ENCODE measurements around the gene GDF15.

Gene GDF15

DNA sequence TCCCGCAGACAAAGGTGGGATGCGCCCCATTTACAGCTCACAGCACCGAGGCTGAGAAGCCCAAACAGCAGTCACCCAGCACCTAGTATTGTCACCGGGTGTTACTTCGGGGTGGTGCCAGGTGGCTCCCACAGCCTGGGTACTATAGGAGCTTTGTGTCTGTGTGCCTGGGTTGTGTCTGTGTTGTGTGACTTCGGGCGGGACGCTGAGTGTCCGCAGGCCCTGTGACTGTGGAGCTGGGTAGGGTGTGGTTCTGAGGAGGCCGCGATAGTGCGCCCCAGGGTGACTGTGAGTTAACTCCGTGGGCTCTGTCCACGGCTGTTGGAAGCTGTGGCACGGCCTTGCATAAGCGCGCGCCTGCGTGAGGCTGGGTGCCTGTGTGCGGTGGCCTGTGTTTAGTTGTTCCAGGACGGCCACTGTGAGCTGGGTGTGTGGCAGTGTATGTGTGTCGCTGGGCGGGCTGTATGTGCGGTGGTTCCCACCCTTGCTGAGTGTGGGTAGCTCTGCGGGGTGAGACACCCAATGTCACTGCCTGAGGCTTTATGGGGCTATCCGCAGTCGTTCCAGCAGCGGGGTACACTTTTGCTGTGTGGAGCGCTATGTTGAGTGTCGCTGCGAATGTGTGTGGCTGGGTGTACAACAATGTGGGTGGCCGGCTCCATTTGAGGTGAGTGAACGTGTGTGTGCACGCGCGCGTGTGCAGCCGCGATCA, 32.7 kb downstream of the GDF15 start:
- H3K27ac Mint-ChIP-seq: peak overlapping the region; percentile 79

DNA sequence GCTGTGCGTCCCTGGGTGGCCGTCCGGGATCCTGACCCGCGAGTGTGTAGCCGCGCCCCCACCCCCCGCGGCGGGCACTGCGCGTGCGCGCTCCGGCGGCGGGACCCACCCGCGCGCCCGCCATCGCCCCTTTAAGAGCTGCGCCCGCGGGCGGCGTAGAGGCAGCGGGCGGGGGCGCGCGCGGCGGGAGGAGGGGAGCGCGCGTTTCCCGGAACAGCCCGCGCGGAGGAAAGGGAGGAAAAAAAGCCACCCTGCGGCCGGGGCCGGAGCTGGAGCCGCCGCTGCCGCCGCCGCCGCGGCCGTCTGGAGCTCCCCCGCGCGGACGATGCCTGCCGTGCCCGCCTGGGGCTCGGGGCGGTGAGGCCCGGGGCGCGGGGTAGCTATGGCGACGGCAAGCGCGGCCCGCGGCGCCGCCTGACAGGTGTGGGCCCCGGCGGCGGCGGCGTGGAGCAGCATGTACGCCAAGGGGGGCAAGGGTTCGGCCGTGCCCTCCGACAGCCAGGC, 33.3 kb downstream of the GDF15 start, which contains the start of gene SSBP4:
SSBP4 (plus strand) TSS at position 204 of the 504 bp plus-strand sequence; CDS start at position 455, 251 bp downstream.
- peaks cover 12% of the 10 kb centered on the region for H3K27me3 Mint-ChIP-seq
- peaks cover 66% of the 10 kb centered on the region for H3K4me1 Mint-ChIP-seq
- peak within 1 kb of the TSS; percentile 94 for H3K4me3 Mint-ChIP-seq
- no peaks in the 10 kb centered on the region for H3K36me3 Mint-ChIP-seq
- H3K27ac Mint-ChIP-seq: peak within 1 kb of the TSS; percentile 79
- H3K9me3 Mint-ChIP-seq: no peaks in the 10 kb centered on the region

More for the DNA sequence above, 32.7 kb downstream of the GDF15 start:
- H3K4me3 Mint-ChIP-seq: peak overlapping the region; percentile 86
- H3K4me1 Mint-ChIP-seq: peaks cover 70% of the 10 kb centered on the region
- H3K9me3 Mint-ChIP-seq: no peaks in the 10 kb centered on the region
- H3K36me3 Mint-ChIP-seq: no peaks in the 10 kb centered on the region
- H3K27me3 Mint-ChIP-seq: peaks cover 12% of the 10 kb centered on the region

DNA sequence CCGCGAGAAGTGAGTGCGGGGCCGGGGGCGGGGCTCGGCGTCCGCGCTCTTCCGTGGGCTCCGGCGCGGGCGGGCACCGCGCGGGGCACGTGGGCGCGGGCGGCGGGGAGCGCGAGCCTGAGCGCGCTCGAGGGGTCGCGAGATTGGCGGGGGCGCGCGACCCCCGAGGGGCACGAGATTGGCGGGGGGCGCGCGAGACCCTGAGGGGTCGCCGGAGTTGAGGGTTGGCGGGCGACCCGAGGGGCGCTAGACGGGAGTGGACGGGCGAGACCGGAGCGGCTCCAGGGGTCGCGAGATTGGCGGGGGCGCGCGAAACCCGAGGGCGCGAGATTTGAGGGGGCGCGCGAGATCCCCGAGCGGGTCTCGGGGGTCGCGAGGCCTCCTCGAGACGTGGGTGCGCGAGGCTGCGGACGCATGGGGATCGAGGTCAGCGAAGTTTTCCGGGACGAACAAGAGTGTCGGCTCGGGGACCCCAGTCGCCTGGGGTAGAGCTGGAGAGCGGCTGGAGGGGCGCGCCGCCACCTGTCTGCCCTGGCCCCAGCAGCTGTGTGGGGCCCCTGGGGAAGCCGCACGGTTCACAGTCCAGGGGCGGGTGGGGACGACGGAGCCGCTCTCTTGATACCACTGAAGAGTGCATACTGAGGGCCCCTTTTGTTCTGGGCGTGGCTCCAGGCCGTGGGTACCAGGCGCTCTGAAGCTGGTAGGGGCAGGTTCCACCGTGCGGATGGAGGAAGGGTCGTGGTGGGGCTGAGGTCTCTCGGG, 33.9 kb downstream of the GDF15 start:
- H3K4me3 Mint-ChIP-seq: peak overlapping the region; percentile 94
- no peaks in the 10 kb centered on the region for H3K36me3 Mint-ChIP-seq
- H3K27ac Mint-ChIP-seq: no peak overlapping the region
- H3K27me3 Mint-ChIP-seq: peaks cover 11% of the 10 kb centered on the region
- no peaks in the 10 kb centered on the region for H3K9me3 Mint-ChIP-seq
- H3K4me1 Mint-ChIP-seq: peaks cover 61% of the 10 kb centered on the region

DNA sequence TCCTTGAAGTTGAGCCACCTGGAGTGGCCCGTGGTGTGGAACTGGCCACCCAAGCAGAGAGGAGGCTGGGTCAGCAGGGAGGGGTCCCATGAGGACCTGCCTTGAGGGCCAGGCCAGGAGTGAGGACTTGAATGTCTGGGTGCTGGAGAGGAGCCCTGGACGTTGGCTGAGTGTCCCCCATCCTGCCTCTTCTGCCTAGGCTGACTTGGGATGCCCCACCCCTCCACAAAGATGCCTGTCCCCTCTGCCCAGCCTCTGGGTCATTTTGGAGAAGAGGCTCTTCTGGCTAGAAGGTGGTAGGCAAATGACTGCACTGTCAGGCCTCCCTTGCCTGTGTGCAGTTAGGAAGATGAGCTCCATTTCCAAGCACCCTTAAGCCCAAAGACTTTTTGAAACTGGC, 35.0 kb downstream of the GDF15 start:
- no peaks in the 10 kb centered on the region for H3K36me3 Mint-ChIP-seq
- H3K27ac Mint-ChIP-seq: no peak overlapping the region
- no peaks in the 10 kb centered on the region for H3K9me3 Mint-ChIP-seq
- peaks cover 61% of the 10 kb centered on the region for H3K4me1 Mint-ChIP-seq
- H3K27me3 Mint-ChIP-seq: peaks cover 9% of the 10 kb centered on the region
- H3K4me3 Mint-ChIP-seq: peak overlapping the region; percentile 94

DNA sequence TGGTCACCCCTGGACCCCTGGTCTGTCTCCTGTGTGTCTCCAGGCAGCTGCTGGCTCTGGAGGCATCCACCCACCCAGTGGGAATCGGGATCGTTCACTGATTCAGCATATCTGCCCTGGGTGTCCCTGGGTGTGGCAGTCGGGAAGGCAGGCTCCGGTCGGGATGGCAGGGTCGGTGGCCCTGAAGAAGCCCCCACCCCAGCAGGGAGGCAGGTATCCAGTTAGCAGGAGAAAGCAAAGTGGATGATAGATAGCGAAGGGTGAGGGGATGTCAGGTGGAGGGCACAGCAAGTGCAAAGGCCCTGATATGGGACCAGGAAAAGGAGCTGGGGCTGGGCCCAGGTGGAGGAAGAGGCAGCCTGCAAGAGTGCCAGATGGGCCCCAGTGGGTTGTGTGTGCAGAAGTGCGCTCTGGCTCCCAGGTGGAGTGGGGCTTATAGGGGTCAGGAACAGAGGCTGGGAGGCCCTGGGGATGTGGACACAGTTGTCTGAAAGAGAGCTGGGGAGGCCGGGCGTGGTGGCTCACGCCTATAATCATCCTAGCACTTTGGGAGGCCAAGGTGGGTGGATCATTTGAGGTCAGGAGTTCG, 35.5 kb downstream of the GDF15 start:
- Mint-ChIP-seq H3K9me3 (no peaks in the 10 kb centered on the region), H3K27ac (peak overlapping the region; percentile 55), H3K27me3 (peaks cover 6% of the 10 kb centered on the region), H3K4me1 (peaks cover 59% of the 10 kb centered on the region), H3K4me3 (peak overlapping the region; percentile 94), H3K36me3 (no peaks in the 10 kb centered on the region)

DNA sequence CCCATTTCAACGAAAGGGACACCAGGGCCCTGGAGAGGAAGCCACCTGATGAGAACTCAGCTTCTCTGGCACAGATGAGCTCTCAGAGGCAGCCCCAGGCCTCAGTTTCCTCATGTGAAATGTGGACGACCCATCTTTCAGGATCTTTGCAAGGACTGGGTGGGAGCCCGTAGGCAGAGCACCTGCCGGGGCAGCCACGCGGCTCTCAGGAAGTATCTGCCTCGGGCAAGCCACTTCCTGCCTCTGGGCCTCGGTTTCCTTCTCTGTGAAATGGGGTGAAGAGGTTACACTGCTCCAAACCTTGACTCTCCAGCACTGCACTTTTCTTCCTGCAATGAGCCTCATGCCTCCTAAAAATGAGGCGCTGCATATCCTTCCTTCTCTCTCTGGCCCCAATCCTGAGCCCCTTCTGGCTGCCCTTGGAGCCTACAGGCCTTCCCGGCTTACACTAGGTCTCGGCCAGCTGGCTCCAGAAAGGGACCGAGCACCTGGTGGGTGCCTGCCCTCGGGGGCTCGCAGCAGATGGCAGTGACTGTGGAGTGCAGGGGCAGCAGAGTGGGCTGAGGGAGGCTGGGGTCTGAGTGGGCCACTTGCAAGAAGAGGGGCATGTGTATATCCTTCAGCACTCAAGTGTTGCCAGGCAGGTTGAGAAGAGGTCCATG, 36.7 kb downstream of the GDF15 start:
- H3K27me3 Mint-ChIP-seq: peaks cover 2% of the 10 kb centered on the region
- no peaks in the 10 kb centered on the region for H3K36me3 Mint-ChIP-seq
- peaks cover 52% of the 10 kb centered on the region for H3K4me1 Mint-ChIP-seq
- H3K27ac Mint-ChIP-seq: no peak overlapping the region
- H3K4me3 Mint-ChIP-seq: no peak overlapping the region
- no peaks in the 10 kb centered on the region for H3K9me3 Mint-ChIP-seq

DNA sequence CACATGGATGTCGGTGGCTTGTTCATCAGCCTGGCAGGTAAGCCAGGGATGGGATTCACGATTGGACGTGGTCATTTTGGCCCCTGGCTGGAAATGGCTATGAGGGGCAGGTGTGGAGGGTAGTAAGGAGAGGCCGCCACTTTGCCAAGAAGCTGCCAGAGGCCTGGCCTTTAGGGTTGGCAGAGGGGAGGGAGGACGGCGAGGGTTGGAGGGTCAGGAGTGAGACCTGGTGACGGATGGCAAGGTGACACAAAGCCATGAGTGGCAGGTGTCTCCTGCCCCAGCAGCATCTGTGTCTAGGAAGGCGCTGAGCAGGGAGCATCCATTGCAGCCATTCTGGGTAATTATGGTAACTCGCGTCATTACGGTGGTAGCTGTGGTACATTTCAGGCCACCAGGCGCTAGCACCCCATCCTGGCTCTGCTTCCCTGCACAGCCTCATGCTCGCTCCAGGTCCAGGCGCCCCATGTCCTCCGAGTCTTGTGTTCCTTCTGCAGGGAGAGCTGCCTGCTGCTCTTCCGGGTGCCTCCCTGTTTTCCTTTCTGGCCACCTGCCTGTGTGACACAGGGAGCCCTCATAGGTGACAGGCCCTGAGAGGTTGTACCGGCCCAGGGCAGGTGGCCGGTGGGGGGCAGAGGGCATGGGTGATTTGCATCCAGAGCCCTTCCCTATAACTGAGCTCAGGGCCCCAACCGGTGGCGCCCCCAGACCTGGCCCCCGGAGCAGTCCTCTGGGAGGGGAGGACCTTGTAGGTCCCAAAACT, 37.5 kb downstream of the GDF15 start:
- no peak overlapping the region for H3K27ac Mint-ChIP-seq
- H3K36me3 Mint-ChIP-seq: no peaks in the 10 kb centered on the region
- no peaks in the 10 kb centered on the region for H3K9me3 Mint-ChIP-seq
- H3K27me3 Mint-ChIP-seq: no peaks in the 10 kb centered on the region
- H3K4me3 Mint-ChIP-seq: no peak overlapping the region
- H3K4me1 Mint-ChIP-seq: peaks cover 45% of the 10 kb centered on the region

DNA sequence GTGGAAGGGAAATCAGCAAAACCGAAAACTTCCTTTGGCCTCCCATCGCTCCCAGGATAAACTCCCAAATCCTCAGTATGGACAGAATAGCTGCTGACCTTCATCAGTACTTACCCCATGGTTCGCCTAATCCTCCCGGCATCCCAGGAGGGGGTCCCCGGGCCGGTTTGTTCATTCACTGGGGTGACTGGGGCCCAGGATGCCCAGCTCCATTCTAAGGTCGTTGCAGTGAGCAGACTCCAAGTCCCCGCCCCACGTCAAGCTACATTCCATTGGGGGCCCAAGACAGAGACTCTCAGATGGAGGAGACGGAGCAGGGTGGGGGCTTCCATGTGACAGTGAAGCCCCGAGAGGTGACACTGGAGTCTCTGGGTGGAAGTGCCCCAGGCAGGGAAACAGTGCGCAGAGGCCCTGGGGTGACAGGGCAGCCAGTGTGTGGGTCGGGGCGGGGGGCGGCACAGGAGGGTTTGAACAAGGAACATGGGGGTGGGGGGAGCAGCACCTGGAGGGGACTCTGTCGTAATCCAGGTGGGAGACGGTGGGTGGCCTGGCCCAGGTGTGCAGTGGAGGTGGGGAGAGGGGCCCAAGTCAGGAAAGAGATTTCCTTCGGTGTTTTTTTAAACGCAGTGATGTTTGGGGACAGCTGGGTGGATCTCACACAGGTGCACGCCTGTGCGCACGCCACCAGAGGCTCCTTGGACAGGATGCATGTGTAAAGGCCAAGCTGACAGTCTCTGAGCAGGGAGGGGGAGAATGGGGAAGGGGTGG, 38.3 kb downstream of the GDF15 start:
- H3K36me3 Mint-ChIP-seq: no peaks in the 10 kb centered on the region
- H3K4me1 Mint-ChIP-seq: peaks cover 40% of the 10 kb centered on the region
- H3K27ac Mint-ChIP-seq: no peak overlapping the region
- no peak overlapping the region for H3K4me3 Mint-ChIP-seq
- H3K9me3 Mint-ChIP-seq: no peaks in the 10 kb centered on the region
- no peaks in the 10 kb centered on the region for H3K27me3 Mint-ChIP-seq

DNA sequence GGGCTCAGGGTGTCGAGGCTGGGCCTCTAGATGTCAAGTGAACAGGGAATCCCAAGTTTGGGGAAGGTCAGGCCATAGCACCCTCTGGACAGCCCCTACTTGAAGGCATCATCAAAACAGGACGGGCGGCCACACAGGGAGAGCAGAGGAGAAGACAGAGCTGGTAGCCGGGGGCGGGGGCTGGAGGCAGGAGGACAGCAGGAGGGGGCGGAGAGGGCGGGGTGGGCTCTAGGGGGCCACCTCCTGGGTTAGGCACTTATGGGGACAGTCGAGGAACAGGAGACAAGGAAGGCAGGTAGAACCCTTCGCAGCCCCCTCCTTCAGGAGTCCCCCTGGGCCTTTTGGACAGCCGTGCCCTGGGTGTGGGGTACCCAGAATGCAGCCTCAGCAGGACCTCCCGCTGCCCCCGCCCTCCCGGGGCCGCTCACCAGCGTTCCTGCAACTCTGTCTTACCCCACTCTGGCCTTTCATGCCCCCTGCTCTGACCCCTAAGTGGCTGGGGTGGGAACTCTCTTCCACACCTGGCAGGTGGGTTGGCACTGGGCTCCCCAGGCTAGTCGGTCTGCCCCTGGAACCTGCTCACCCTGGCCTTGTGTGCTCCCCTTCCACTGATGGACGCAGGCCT, 39.0 kb downstream of the GDF15 start:
- no peak overlapping the region for H3K4me3 Mint-ChIP-seq
- no peaks in the 10 kb centered on the region for H3K36me3 Mint-ChIP-seq
- H3K27ac Mint-ChIP-seq: no peak overlapping the region
- H3K27me3 Mint-ChIP-seq: no peaks in the 10 kb centered on the region
- peaks cover 39% of the 10 kb centered on the region for H3K4me1 Mint-ChIP-seq
- H3K9me3 Mint-ChIP-seq: no peaks in the 10 kb centered on the region

DNA sequence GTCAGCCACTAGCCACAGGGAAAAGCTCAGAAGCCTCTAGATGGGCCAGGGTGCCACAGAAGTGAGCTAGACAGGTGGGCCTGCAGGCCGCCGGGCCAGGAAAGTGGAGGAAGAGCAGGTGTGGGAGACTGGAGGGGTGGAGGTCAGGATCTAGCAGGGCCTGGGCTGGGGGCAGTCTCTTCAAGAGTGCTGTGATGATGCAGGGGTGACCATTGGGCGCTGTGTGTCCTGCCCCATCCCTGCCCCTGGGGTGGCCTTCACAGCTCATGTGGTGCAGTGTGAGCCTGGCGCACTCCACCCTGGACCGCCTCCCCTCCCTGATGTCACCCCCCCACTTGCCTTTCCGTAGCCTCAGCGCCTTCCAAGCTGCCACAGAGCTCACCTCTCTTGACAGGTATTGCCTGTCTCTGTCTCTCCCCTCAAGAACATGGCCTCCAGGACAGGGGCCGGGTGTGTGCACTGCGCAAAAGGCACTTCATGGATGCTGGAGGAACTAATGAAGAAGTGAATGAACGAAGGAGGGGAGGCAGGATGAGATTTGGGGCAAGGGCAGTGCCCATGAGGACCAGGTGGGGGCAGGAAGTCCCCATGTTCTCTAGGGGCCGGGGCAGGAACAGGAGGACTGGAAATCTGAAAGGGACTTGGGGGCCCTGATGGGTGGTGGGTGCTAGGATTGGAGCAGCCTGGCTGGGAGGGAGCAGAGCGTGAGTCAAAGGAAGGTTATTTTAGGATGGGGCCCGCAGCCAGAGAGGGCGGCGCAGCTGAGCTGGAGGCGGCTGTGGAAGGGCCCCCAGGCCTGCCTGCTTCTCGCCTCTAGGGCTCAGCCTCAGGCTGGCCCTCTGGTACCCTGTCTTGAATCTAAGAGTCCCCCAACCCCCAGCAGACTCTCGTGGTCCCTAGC, 39.8 kb downstream of the GDF15 start:
- Mint-ChIP-seq H3K4me1 (peaks cover 35% of the 10 kb centered on the region), H3K36me3 (no peaks in the 10 kb centered on the region), H3K27me3 (no peaks in the 10 kb centered on the region), H3K4me3 (no peak overlapping the region), H3K27ac (no peak overlapping the region), H3K9me3 (no peaks in the 10 kb centered on the region)

DNA sequence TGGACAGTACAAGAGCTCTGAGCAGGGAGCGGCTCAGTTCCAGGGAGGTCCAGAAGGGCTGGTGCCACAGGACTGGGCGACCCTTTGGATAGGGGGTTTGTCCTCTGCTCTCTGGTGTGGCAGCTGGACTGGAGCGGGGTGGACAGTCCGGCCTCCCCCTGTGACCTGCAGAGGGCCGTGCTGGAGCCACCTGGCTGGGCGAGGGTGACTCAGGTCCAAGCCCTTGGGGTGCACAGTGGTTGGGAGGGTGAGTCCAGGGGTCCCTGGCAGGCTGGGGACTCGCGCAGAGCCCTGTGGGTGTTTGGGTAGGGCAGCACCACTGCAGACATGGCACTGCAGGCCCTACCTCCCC, 40.4 kb downstream of the GDF15 start:
- H3K9me3 Mint-ChIP-seq: no peaks in the 10 kb centered on the region
- peaks cover 29% of the 10 kb centered on the region for H3K4me1 Mint-ChIP-seq
- H3K4me3 Mint-ChIP-seq: no peak overlapping the region
- H3K36me3 Mint-ChIP-seq: no peaks in the 10 kb centered on the region
- no peak overlapping the region for H3K27ac Mint-ChIP-seq
- no peaks in the 10 kb centered on the region for H3K27me3 Mint-ChIP-seq

DNA sequence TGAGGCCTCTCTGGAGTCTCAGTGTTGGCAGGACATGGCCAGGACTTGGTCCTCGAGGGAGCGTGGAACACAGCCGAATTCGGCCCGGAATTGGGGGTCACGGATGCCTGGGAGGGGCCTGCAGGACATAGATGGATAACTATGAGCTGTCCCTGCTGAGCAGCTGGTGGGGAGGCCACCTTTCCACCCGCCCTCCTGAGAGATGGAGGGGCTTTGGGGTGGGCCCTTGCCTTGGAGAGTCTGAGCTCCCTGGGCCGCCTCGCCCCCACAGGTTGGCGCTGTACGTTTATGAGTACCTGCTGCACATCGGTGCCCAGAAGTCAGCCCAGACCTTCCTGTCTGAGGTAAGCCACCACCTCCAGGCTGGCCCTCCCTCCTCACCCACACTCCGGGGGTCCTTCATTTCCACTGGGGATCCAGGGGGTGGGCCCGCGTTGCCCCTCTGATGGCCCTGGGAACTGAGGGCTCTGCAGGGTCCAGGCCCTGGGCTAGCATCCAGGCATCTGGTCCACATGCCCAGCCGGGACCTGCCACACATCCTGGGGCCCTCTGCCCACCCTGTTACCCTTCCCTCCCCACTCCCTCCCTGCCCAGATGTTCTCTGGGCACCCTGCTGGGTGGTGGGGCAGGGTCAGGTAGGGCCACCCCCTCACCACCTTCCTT, 41.3 kb downstream of the GDF15 start:
- H3K9me3 Mint-ChIP-seq: no peaks in the 10 kb centered on the region
- H3K36me3 Mint-ChIP-seq: no peaks in the 10 kb centered on the region
- H3K27ac Mint-ChIP-seq: no peak overlapping the region
- H3K4me3 Mint-ChIP-seq: no peak overlapping the region
- peaks cover 21% of the 10 kb centered on the region for H3K4me1 Mint-ChIP-seq
- no peaks in the 10 kb centered on the region for H3K27me3 Mint-ChIP-seq

DNA sequence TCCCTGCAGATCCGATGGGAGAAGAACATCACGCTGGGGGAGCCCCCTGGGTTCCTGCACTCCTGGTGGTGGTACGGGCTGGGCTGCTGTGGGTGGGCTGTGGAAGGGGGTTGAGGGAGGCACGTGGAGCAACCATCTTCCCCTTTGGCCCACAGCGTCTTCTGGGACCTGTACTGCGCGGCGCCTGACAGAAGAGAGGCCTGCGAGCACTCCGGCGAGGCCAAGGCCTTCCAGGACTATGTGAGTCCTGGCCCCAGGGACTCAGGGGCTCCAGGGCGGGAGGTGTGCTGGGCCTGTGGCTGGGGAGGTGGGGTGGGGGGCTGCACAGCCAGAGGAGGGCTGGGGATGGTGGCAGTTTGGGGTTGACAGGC, 41.8 kb downstream of the GDF15 start:
- Mint-ChIP-seq H3K36me3 (no peaks in the 10 kb centered on the region), H3K9me3 (no peaks in the 10 kb centered on the region), H3K27me3 (no peaks in the 10 kb centered on the region), H3K27ac (no peak overlapping the region), H3K4me1 (peaks cover 17% of the 10 kb centered on the region), H3K4me3 (no peak overlapping the region)
